HEK293T (cell line): Measurements from ENCODE around the gene GABRG1.

ENCODE experiments used
- CTCF ChIA-PET: fragments of 350-600 bp; formaldehyde crosslinking; extraction: SDS; loops from one replicate; lab custom pipeline; 2021; ENCODE audit warnings: antibody characterized with exemption, inconsistent platforms; lab: Yijun Ruan, JAX
- POLR2A ChIA-PET: fragments of 350-600 bp; formaldehyde crosslinking; extraction: SDS; loops from one replicate; lab custom pipeline; 2020; ENCODE audit warnings: antibody characterized with exemption, inconsistent platforms; lab: Yijun Ruan, JAX
- DNase-seq: peaks from one replicate; pipeline ENCODE4 v3.0.0; 2012; ENCODE audit warnings: mixed read lengths; ENCODE audit errors: extremely low spot score
- ARNT ChIP-seq: fragments of 450-650 bp; IDR thresholded peaks from 2 replicates; pipeline ENCODE4 v1.6.1; 2017; ENCODE audit warnings: mild to moderate bottlenecking
- BHLHE40 ChIP-seq: fragments of 450-650 bp; IDR thresholded peaks from 2 replicates; pipeline ENCODE4 v1.6.1; 2016; ENCODE audit warnings: mild to moderate bottlenecking, moderate library complexity, borderline replicate concordance
- CTBP1 ChIP-seq: fragments of 450-650 bp; IDR thresholded peaks from 2 replicates; pipeline ENCODE4 v1.6.1; 2016; ENCODE audit warnings: borderline replicate concordance
- ELF4 ChIP-seq: fragments of 450-650 bp; IDR thresholded peaks from 2 replicates; pipeline ENCODE4 v1.6.1; 2017; ENCODE audit warnings: antibody characterized with exemption
- FOXA1 ChIP-seq: fragments of 450-650 bp; IDR thresholded peaks from 2 replicates; pipeline ENCODE4 v1.6.1; 2016; ENCODE audit warnings: mild to moderate bottlenecking
- FOXK2 ChIP-seq: fragments of 450-650 bp; IDR thresholded peaks from 2 replicates; pipeline ENCODE4 v1.6.1; 2016; ENCODE audit warnings: mild to moderate bottlenecking
- FOXM1 ChIP-seq: fragments of 450-650 bp; IDR thresholded peaks from 2 replicates; pipeline ENCODE4 v1.6.1; 2017; ENCODE audit warnings: mild to moderate bottlenecking, borderline replicate concordance
- HDGF ChIP-seq: fragments of 450-650 bp; IDR thresholded peaks from 2 replicates; pipeline ENCODE4 v1.6.1; 2017; ENCODE audit warnings: antibody characterized with exemption, borderline replicate concordance
- L3MBTL2 ChIP-seq: fragments of 450-650 bp; conservative IDR thresholded peaks from 2 replicates; pipeline ENCODE4 v1.6.1; 2016; ENCODE audit warnings: mild to moderate bottlenecking
- LEF1 ChIP-seq: fragments of 450-650 bp; IDR thresholded peaks from 2 replicates; pipeline ENCODE4 v1.6.1; 2017; ENCODE audit warnings: mild to moderate bottlenecking, borderline replicate concordance
- NFRKB ChIP-seq: fragments of 450-650 bp; IDR thresholded peaks from 2 replicates; pipeline ENCODE4 v1.6.1; 2016; ENCODE audit warnings: mild to moderate bottlenecking, moderate library complexity
- PKNOX1 ChIP-seq: fragments of 450-650 bp; IDR thresholded peaks from 2 replicates; pipeline ENCODE4 v1.6.1; 2016
- SP1 ChIP-seq: fragments of 450-650 bp; IDR thresholded peaks from 2 replicates; pipeline ENCODE4 v1.6.1; 2017
- SUZ12 ChIP-seq: fragments of 450-650 bp; IDR thresholded peaks from 2 replicates; pipeline ENCODE4 v1.6.1; 2016; ENCODE audit warnings: mild to moderate bottlenecking
- TARDBP ChIP-seq: fragments of 450-650 bp; IDR thresholded peaks from 2 replicates; pipeline ENCODE4 v1.6.1; 2016
- ZNF384 ChIP-seq: fragments of 450-650 bp; IDR thresholded peaks from 2 replicates; pipeline ENCODE4 v1.6.1; 2016

Gene GABRG1

GRCh38 chr4:45992728-45993127, 131.1 kb downstream of the GABRG1 start:
- POLR2A ChIA-PET = interaction anchor here (1.0 kb wide), 1 partner anchor 12 kb away, joined by 3 read pairs; no protein-coding TSS in a partner anchor
- CTCF ChIA-PET = no interaction called here

GRCh38 chr4:45989775-45990174, 134.1 kb downstream of the GABRG1 start:
- TF ChIP-seq FOXA1 (no peak), CTBP1 (no peak), SP1 (no peak), ZNF384 (no peak), SUZ12 (no peak), FOXK2 (no peak), NFRKB (no peak), ARNT (no peak), PKNOX1 (no peak), FOXM1 (no peak), LEF1 (no peak), L3MBTL2 (no peak), TARDBP (no peak), HDGF (no peak), ELF4 (no peak)
- CTCF ChIA-PET = no interaction called here
- POLR2A ChIA-PET = no interaction called here
- DNase-seq = no peak

More at GRCh38 chr4:45992728-45993127, 131.1 kb downstream of the GABRG1 start:
- DNase-seq = no peak
- no peak for TF ChIP-seq CTBP1
- no peak for TF ChIP-seq SUZ12
- no peak for TF ChIP-seq HDGF
- TF ChIP-seq SP1 = no peak
- no peak for TF ChIP-seq FOXA1
- no peak for TF ChIP-seq PKNOX1
- TF ChIP-seq FOXM1 = no peak
- TF ChIP-seq L3MBTL2 = no peak
- TF ChIP-seq ZNF384 = no peak
- TF ChIP-seq NFRKB = no peak
- no peak for TF ChIP-seq ELF4
- TF ChIP-seq BHLHE40 = no peak
- TF ChIP-seq ARNT = no peak
- no peak for TF ChIP-seq FOXK2

- TF ChIP-seq ZNF384 (no peak), FOXK2 (no peak), HDGF (no peak), FOXM1 (no peak), TARDBP (no peak), FOXA1 (no peak), L3MBTL2 (no peak), ARNT (no peak), LEF1 (no peak)
- ChIA-PET CTCF (no interaction called here), POLR2A (no interaction called here)
- DNase-seq = no peak
These were observed 136.0 kb downstream of the GABRG1 start for GRCh38 chr4:45987858-45988257.
